ENCODE measurements around the gene DNLZ.
"Not testable (repeated sequence)": the region's sequence is repeated elsewhere in the genome, so short reads cannot be mapped to it uniquely, and the experiment has no call there.

The DNLZ gene

GRCh38 chr9:136363106-136363948, at the start of gene DNLZ:
TSS of gene DNLZ (minus strand) at chr9:136363744. CDS start at chr9:136363714, 30 bp downstream.
- peak; percentile 96 for DNase-seq (ENCODE audit: low read depth)

DNA sequence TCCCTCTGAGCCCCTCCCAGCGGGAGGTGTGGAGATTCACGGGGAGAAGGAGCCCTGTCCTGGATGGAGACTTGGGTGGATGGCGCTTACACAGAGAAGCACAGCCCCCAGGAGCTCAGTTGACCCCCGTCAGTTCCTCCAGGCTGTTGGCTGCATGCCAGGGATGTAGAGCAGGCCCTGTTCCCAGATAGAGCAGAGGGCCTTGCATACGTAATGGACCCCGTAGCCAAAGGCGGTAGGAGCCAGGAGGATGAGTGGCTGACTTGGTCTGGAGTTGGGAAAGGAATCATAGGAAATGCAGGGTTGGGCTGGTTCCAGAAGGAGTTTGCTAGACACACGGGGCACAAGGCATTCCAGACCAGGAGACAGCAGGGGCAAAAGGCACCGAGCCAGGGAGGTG, 49.4 kb upstream of the DNLZ start:
- DNase-seq (ENCODE audit: low read depth): no peak

DNA sequence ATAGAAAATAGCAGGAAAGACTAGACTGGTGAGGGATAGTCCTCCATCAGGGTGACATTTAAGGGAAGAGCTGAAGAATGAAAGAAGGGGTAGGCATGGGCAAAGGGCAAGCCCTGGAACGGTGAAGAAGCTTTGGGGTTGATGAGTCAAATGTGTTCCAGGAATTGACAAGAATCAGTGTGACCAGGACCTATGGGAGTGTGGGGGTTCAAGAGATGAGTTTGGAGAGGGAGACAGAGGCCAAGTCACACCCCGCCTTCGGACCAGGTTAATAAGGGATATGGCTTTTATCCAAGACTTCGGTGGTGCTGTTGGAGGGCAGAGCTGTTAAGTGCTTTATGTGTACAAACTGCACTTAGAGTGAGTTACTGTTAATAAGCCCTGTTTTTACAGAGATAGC, 47.8 kb upstream of the DNLZ start:
- no peak for DNase-seq (ENCODE audit: low read depth)

DNA sequence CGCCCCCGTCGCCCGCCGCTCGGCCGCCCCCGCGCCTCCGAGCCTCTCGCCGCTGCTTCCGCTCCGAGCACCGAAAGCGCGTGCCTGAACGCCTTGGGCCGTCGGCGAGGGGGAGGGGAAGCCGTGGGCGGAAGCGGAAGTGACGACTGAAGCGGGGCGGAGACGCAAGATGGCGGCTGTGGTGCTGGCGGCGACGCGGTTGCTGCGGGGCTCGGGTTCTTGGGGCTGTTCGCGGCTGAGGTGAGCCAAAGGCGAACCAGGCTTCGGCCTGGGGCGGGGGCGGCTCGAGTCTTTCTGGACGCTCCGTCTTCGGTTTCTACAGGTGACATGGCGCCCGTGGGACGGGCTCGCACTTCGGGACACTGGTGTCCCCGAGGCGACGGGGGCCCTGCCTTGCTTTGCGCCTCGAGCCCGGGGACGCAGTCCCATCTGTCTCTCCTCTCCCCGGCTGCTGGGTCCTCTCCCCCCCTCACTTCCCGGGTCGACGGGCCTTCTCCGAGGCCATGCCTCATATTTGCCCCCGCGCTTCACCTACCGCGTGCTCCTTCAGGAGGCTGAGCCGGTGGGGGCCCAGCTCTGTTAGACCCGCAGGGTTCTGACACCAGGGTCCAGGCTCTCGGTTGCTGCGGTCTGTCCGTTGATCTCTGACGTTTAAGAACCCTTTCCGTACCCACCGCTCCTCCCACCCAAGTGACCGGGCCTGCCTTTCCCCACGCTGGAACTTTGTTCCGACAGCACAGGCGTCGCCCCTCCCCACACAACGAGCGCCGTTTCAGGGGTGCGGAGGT, 47.1 kb upstream of the DNLZ start, which contains the start of the genes ENTR1 and PMPCA:
ENTR1 (minus strand) TSS at position 115 of the 788 bp plus-strand sequence. CDS start 217 bp downstream, outside the sequence.
PMPCA (plus strand) TSS at position 159 of the 788 bp plus-strand sequence; CDS start at position 170, 11 bp downstream.
- DNase-seq (ENCODE audit: low read depth): peak; percentile 94

GRCh38 chr9:136409557-136410455, 46.3 kb upstream of the DNLZ start:
- DNase-seq (ENCODE audit: low read depth): peak; percentile 66

DNA sequence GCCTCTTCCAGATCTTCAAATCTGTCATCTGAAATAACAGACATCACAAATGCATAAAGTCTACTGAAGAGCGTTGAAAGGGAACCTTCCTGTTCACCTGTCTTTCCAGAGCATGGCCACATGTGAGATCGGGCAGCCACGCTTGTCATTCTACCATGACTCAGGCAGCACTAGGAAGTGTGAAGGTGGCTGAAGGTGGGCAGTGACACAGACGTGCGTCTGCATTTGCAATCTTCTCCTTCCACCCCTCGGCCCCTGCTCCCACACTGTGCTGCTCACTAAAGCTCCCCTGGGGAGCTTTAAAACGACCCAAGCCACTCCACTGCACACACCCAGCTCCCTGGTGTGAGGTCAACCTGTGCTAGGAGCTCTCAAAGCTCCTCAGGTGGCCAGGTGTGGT, 44.4 kb upstream of the DNLZ start:
- no peak for DNase-seq (ENCODE audit: low read depth)

DNA sequence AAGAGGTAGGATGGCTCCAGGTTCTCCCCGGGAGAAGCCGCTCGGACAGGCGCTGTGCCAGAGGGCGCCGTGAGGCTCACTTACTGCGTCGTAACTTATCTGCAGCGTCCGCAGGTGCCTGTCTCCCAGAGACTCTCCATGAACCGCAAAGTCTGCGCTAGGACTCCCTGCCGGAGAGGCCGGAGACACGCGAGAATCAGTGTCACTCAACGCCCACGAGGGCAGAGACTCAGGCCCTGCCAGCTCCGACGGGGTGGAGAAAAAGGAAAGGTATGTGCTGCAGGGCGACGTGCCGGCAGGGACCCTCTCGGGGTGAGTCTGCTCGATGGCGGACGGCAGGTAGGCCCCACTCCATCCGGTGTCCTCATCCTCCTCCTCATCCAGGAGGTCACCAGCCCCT, 43.5 kb upstream of the DNLZ start:
- not testable (repeated sequence) for DNase-seq (ENCODE audit: low read depth)

DNA sequence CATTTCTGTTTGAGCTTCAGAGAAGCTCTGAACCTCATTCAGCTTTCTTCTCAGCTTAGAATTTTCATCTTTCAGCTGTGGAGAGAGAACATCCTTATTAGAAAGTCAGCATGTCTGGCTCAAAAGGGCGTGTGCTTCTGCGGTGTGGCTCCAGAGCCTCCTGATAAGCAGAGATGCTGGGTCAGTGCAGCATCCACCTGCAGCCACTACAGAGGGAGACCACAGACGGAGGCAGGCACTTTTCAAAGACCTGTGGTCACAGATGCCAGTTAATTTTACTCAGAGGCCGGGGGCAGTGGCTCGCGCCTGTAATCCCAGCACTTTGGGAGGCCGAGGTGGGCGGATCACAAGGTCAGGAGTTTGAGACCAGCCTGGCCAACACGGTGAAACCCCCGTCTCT, 42.4 kb upstream of the DNLZ start:
- DNase-seq (ENCODE audit: low read depth): not testable (repeated sequence)

DNA sequence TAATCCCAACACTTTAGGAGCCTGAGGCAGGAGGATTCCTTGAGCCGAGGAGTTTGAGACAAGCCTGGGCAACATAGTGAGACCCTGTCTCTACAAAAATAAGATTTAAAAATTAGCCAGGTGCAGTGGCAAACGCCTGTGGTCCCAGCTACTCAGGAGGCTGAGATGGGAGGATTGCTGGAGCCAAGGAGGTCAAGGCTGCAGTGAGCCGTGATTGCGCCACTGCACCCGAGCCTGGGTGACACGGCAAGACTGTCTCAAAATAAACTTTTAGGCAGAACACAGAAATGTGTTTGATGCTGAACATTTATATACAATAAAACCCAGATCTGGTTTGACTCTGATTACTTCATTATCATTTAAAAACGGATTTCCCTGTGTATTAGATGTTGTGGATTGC, 41.9 kb upstream of the DNLZ start:
- no peak for DNase-seq (ENCODE audit: low read depth)

- no peak for DNase-seq (ENCODE audit: low read depth)
Observed at GRCh38 chr9:136404801-136405136, 41.2 kb upstream of the DNLZ start.

- no peak for DNase-seq (ENCODE audit: low read depth)
Observed at GRCh38 chr9:136403915-136404800, 40.6 kb upstream of the DNLZ start.

GRCh38 chr9:136403538-136403914, 40.0 kb upstream of the DNLZ start:
- DNase-seq (ENCODE audit: low read depth): no peak

DNA sequence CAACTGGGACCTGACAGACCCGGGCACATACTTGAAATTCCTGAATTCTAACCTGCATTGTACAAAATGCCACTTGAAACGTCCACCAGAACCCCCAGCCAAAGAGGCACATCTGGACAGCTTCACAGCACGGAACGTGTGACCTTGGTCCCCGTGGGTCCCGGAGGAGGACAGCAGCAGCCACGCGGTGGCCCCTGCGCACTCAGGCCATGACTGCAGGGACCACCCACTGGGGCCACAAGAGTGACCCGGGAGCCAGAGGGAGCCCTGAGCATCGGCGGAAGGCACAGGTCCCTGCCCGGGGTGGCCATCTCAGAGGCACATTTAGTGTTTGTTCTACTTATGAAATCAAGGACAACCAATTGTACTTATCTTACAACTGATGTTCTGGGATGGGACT, 38.5 kb upstream of the DNLZ start:
- DNase-seq (ENCODE audit: low read depth): no peak

- peak; percentile 59 for DNase-seq (ENCODE audit: low read depth)
Observed at GRCh38 chr9:136401173-136401922, 37.8 kb upstream of the DNLZ start.

- DNase-seq (ENCODE audit: low read depth): peak; percentile 89
Observed at GRCh38 chr9:136400038-136400834, 36.7 kb upstream of the DNLZ start, which contains the start of gene SNAPC4. TSS of gene SNAPC4 (minus strand) at chr9:136400170. CDS start at chr9:136398428, 1,742 bp downstream.

GRCh38 chr9:136399176-136400037, 35.9 kb upstream of the DNLZ start:
- DNase-seq (ENCODE audit: low read depth): peak; percentile 47

DNA sequence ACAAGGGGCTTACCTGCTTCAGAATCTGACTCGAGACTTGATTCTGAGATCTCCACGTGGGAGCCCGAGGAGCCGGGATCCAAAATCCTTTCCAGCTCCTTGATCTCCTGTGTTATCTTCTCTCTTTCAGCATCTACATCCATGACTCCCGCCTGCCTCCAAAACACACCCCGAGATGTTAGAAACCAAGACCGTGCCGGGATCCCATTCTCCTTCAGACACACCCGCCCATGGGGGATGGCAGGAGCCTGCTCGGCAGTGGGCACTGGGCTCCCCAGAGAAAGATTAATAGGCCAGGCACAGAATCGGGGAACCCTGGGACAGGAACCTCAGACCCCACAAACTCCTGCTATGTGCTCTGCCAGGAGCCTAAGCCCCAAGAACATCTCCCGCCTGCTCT, 34.7 kb upstream of the DNLZ start:
- DNase-seq (ENCODE audit: low read depth): no peak

DNA sequence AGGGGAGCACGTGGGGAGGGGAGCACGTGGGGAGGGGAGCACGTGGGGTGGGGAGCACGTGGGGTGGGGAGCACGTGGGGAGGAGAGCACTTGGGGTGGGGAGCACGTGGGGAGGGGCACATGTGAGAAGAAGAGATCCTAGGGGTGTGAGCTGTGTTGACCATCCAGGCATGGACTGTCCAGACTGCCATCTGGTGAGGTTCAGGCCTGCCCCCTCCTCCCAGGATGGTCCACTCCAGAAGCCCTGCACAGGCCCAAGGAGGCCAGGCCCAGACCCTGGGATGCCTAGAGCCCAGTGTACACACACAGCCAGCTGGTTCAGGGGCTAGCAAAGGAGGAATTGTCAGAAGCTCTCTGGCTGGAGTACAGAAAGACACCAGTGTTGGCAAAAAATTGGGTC, 34.1 kb upstream of the DNLZ start:
- DNase-seq (ENCODE audit: low read depth): no peak

GRCh38 chr9:136396219-136396515, 32.6 kb upstream of the DNLZ start:
- no peak for DNase-seq (ENCODE audit: low read depth)

Measured in ELR (cell line).